ENCODE data around the gene SH3BP5L. TPM values are rescaled to one million over a fixed set of nuclear protein-coding genes. Genes with fewer than 3 reads are reported as not detected.

Gene SH3BP5L
- total and polyA plus RNA-seq, 2 of the 8 experiments (the other 6 are each of a cell fraction or from before 2014, with no cell fraction given): 20.2 to 28.4 TPM

DNA sequence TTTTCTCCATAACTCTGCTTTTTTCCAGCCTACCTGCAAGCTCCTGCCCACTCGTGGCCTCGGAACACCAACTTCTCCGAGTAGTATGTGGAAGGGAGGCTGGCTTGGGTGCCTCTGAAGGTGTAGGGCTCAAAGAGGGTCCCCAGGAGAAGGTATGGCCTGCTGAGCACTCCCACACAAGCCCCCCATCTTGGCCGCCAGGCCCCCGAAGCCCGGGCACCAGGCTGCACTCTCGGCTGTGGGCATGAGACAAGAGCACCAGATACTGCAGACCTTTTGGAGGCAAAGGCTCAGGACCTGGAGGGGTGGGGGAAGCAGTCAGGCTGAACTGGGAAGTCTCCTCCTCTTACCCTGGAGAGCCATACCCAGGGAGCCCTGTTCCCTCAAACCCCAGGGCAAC lies 31.5 kb upstream of the SH3BP5L start (continued):
- TF ChIP-seq CTBP2 (IDR thresholded peaks at IDR 0.05; ENCODE audit: borderline replicate concordance, insufficient read depth, insufficient read length, low read length): no peak

All from H1 (cell line).